H1 (cell line): Measurements from ENCODE around the gene CD8B2. TPM values are rescaled to one million over a fixed set of nuclear protein-coding genes. Genes with fewer than 3 reads are reported as not detected.

Experiments
- ASH2L ChIP-seq: fragments of 200-600, 300-600 bp; sonication (generic); IDR thresholded peaks from one replicate; pipeline ENCODE4 v1.7.1; 2017; ENCODE audit warnings: low read length
- CREB1 ChIP-seq: IDR thresholded peaks from 2 replicates; pipeline ENCODE4 v1.6.1; 2012; ENCODE audit warnings: inconsistent platforms
- RAD21 ChIP-seq, 2 experiments: IDR thresholded peaks in 1 of 2; conservative IDR thresholded peaks in 1 of 2; 2 replicates each; pipeline ENCODE4 v1.6.1; 2011; ENCODE audit warnings: low read depth in 2 of 2, low read length in 2 of 2, improper control_type of control experiment in 1 of 2, inconsistent platforms in 1 of 2, mild to moderate bottlenecking in 1 of 2, moderate library complexity in 1 of 2
- polyA plus RNA-seq, 7 experiments: library from polyadenylated mRNA; depleted of rRNA in 3 of 7; stranded (reverse) in 5 of 7; unstranded in 2 of 7; fragments of >200 nt in 5 of 7; fragments of 200-250 nt in 2 of 7; gene quantifications; 1 replicate in 5 of 7; 2 replicates in 1 of 7; 4 replicates in 1 of 7; pipeline versions ENCODE4 v1.2.1 to v1.2.3, GENCODE V29; 2011 to 2013; ENCODE audit warnings: missing spikeins in 2 of 7, mixed read lengths in 2 of 7
- total RNA-seq: library from RNA; stranded (reverse); fragmentation: NEBNext Ultra II Directional; extraction: Animal tissue kit (Norgen Biotek cat#: 25700); gene quantifications from 2 replicates; pipeline ENCODE4 v1.2.1, GENCODE V29; 2021
- TF ChIP-seq, protein P1 (sequence below): IDR thresholded peaks from 2 replicates; pipeline ENCODE4 v1.6.1; 2012; ENCODE audit warnings: inconsistent platforms

The CD8B2 gene
- total and polyA plus RNA-seq, 2 of the 8 experiments (the other 6 are each of a cell fraction or from before 2014, with no cell fraction given) = 0.03 TPM; not detected in 1

DNA sequence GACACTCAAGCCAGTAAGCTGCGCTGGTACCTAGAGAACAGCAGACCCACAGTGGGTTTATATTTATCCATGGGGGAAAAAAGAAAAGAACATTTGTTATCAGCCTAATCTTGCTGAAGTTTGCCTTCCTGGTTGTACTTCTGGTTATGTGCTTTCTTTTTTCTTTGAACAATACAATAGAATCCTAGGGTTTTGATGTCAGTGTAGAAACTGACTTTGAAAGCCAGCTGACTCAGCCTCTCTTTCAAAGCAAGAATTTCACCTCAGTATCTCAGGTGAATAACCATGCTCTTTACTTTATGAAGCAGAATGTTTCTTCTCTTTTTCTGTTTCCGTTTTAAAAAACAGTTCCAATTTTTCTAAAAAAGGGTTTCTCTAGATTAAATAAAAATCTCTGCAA is 78.4 kb downstream of the CD8B2 start (continued):
- TF ChIP-seq ASH2L = no peak
- TF ChIP-seq, protein P1, sequence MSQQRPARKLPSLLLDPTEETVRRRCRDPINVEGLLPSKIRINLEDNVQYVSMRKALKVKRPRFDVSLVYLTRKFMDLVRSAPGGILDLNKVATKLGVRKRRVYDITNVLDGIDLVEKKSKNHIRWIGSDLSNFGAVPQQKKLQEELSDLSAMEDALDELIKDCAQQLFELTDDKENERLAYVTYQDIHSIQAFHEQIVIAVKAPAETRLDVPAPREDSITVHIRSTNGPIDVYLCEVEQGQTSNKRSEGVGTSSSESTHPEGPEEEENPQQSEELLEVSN = no peak
- no peak for TF ChIP-seq RAD21 (IDR thresholded peaks at IDR 0.05 in 1 of 2, conservative IDR thresholded peaks at IDR 0.05 in 1 of 2; ENCODE audit: low read depth in 2 of 2, low read length in 2 of 2)
- no peak for TF ChIP-seq CREB1
